Urinary bladder (tissue), 4 donors: ENCODE data around the gene SYP. TPM values are rescaled to one million over a fixed set of nuclear protein-coding genes. Genes with fewer than 3 reads are reported as not detected.

Experiments used
- DNase-seq: peaks from one replicate; pipeline ENCODE4 v3.0.0-alpha.2; 2015; ENCODE audit errors: extremely low spot score
- H3K27ac ChIP-seq: one replicate; pipeline ENCODE4 v1.5.1; 2013; ENCODE audit warnings: low read depth, mild to moderate bottlenecking, moderate library complexity
- H3K36me3 ChIP-seq: one replicate; pipeline ENCODE4 v1.6.1; 2013; ENCODE audit warnings: mild to moderate bottlenecking, moderate library complexity; ENCODE audit not compliant: insufficient read depth
- H3K4me1 ChIP-seq: one replicate; pipeline ENCODE4 v1.6.1; 2013; ENCODE audit warnings: mild to moderate bottlenecking, moderate library complexity; ENCODE audit not compliant: insufficient read depth
- H3K4me3 ChIP-seq: one replicate; pipeline ENCODE4 v1.5.1; 2013; ENCODE audit warnings: low read depth, low read length
- whole genome bisulfite sequencing: extraction: QIAGEN DNeasy Blood & Tissue Kit; methylation state at CpG from one replicate; pipeline ENCODE4 v1.1.7; 2013; 5-methylcytosine and 5-hydroxymethylcytosine counted together
- polyA plus RNA-seq: library from polyadenylated mRNA; stranded (reverse); fragments of 200-250 nt; gene quantifications from one replicate; pipeline ENCODE4 v1.2.3, GENCODE V29; 2013
- total RNA-seq: library from RNA; depleted of rRNA; stranded (reverse); fragments of >200 nt; gene quantifications from one replicate; pipeline ENCODE4 v1.2.3, GENCODE V29; 2014
- donor health status: healthy with polysubstance abuse.
- donor health status: healthy.

SYP gene
- 4.7 TPM for total RNA-seq
- 8.3 TPM for polyA plus RNA-seq

GRCh38 chrX:49199906-49200771 lies at the start of gene SYP:
Gene SYP (minus strand): TSS chrX:49200193. CDS start chrX:49200186, 7 bp downstream.
- no peak within 1 kb of the TSS for H3K27ac ChIP-seq
- H3K4me1 ChIP-seq, result no peaks in the 10 kb centered on the region
- peak; percentile 43 for DNase-seq
- peak within 1 kb of the TSS; percentile 10 for H3K4me3 ChIP-seq
- H3K36me3 ChIP-seq, result no peaks in the 10 kb centered on the region
- WGBS, result under 1% methylated on average over 59 of the region's 61 CpGs

- no peak overlapping the region for H3K4me3 ChIP-seq
- no peaks in the 10 kb centered on the region for H3K4me1 ChIP-seq
- no peak overlapping the region for H3K27ac ChIP-seq
- H3K36me3 ChIP-seq, result peaks cover 5% of the 10 kb centered on the region
- DNase-seq, result no peak
- WGBS, result 89% methylated on average over 9 of the region's 9 CpGs
Observed at GRCh38 chrX:49249616-49250015, 49.6 kb upstream of the SYP start.

DNA sequence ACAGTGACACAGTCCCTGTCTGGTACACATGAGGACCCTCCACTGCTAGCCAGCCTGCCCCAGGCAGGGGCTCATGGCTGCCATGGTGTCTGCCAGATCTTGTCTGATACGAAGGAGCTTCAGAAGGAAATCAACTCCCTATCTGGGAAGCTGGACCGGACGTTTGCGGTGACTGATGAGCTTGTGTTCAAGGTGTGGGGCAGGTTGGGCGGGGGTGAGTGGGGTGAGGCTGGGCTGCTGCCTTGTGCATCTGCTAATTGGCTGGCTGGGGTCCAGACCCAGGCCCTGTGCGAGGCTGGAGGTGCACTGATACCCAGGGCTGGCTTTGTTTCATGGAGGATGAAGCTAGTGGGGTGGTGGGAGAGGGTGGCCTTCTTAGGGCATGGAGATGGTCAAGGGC lies 49.1 kb upstream of the SYP start:
- Histone ChIP-seq H3K27ac (no peak overlapping the region), H3K4me1 (no peaks in the 10 kb centered on the region), H3K4me3 (no peak overlapping the region), H3K36me3 (peaks cover 5% of the 10 kb centered on the region)
- no peak for DNase-seq
- 90% methylated on average over 6 of the region's 6 CpGs for WGBS

DNA sequence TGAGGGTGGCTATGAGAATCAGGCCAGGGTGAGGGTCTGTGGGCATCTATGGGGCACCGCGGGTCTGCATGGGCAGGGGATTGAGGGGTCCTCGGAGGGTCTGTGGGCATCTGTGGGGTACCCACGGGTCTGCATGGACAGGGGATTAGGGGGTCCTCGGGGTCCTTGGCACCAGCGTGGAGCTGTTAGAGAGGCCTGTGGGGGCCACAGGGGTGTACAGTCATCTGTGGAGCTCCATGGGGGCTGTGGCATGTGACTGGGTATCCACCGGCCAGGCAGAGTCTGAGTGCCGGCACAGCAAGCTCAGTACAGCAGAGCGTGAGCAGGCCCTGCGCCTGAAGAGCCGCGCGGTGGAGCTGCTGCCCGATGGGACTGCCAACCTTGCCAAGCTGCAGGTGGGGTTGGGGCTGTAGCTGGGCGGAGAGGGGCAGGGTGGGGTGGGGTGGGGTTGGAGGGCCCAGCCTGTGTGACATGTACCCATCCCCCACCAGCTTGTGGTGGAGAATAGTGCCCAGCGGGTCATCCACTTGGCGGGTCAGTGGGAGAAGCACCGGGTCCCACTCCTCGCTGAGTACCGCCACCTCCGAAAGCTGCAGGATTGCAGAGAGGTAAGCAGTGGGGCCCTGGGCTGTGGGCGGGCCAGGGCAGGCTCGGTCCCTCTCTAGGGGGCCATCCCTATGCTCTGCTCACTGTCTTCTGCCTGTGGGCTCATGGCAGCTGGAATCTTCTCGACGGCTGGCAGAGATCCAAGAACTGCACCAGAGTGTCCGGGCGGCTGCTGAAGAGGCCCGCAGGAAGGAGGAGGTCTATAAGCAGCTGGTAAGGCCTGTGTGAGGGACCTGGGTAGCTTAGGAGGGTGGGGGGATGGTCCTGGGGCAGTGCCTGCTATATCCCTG lies 48.2 kb upstream of the SYP start:
- 79% methylated on average over 28 of the region's 28 CpGs for WGBS
- Histone ChIP-seq H3K4me1 (no peaks in the 10 kb centered on the region), H3K27ac (no peak overlapping the region), H3K36me3 (peaks cover 5% of the 10 kb centered on the region), H3K4me3 (no peak overlapping the region)
- no peak for DNase-seq

GRCh38 chrX:49247346-49247745 lies 47.4 kb upstream of the SYP start:
- 96% methylated on average over 11 of the region's 11 CpGs for WGBS
- Histone ChIP-seq H3K36me3 (peaks cover 5% of the 10 kb centered on the region), H3K4me1 (no peaks in the 10 kb centered on the region), H3K27ac (no peak overlapping the region), H3K4me3 (no peak overlapping the region)
- DNase-seq, result no peak

GRCh38 chrX:49246541-49246940 lies 46.5 kb upstream of the SYP start:
- no peaks in the 10 kb centered on the region for H3K4me1 ChIP-seq
- H3K27ac ChIP-seq, result no peak overlapping the region
- DNase-seq, result no peak
- 95% methylated on average over 10 of the region's 10 CpGs for WGBS
- peaks cover 5% of the 10 kb centered on the region for H3K36me3 ChIP-seq
- H3K4me3 ChIP-seq, result no peak overlapping the region

GRCh38 chrX:49244207-49244606 lies 44.2 kb upstream of the SYP start:
- no peak overlapping the region for H3K4me3 ChIP-seq
- 93% methylated on average over 2 of the region's 2 CpGs for WGBS
- no peak overlapping the region for H3K27ac ChIP-seq
- peaks cover 5% of the 10 kb centered on the region for H3K36me3 ChIP-seq
- no peak for DNase-seq
- H3K4me1 ChIP-seq, result no peaks in the 10 kb centered on the region

DNA sequence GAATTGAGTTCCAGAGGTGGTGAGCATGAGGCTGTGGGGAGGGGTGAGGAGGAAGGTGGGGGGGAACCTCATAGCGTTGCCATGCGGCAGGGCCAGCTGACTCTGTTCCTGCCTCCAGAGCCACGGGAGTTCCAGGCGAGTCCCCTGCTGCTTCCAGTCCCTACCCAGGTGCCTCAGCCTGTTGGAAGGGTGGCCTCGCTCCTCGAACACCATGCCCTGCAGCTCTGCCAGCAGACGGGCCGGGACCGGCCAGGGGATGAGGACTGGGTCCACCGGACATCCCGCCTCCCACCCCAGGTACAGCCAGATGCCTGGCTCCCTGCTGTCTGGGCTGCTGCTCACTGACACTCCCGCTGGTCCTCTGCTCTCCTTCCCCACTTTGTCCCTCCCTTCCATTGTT lies 43.2 kb upstream of the SYP start:
- peaks cover 5% of the 10 kb centered on the region for H3K36me3 ChIP-seq
- 93% methylated on average over 12 of the region's 12 CpGs for WGBS
- H3K4me3 ChIP-seq, result no peak overlapping the region
- no peak overlapping the region for H3K27ac ChIP-seq
- no peak for DNase-seq
- H3K4me1 ChIP-seq, result no peaks in the 10 kb centered on the region

DNA sequence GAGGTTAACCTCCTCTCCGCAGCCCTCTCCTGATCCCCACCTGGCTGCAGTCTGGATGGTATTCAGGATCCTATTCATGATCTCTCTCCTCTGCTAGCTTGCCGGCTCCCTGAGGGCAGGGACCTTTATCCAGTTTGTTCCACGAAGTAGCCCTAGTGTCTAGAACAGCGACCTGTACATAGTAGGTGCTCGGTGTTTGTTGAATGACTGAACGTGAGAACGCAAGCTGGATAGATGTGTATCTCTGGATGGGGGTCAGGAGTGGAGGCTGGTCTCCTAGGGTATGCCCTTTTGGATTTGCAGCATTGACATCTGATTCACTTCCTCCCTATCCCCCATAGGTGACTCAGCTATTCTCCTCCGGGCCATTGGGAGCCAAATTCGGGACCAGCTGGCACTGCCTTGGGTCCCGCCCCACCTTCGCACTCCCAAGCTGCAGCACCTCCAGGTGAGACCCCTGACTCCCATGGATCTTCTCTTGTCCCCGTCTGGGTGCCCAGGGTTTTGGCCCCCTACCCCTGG lies 42.6 kb upstream of the SYP start:
- DNase-seq, result no peak
- H3K36me3 ChIP-seq, result peaks cover 5% of the 10 kb centered on the region
- H3K27ac ChIP-seq, result no peak overlapping the region
- H3K4me3 ChIP-seq, result no peak overlapping the region
- 91% methylated on average over 12 of the region's 12 CpGs for WGBS
- no peaks in the 10 kb centered on the region for H3K4me1 ChIP-seq

- no peaks in the 10 kb centered on the region for H3K4me1 ChIP-seq
- no peak overlapping the region for H3K4me3 ChIP-seq
- no peaks in the 10 kb centered on the region for H3K36me3 ChIP-seq
- H3K27ac ChIP-seq, result no peak overlapping the region
- DNase-seq, result no peak
- WGBS, result 83% methylated on average over 7 of the region's 7 CpGs
Observed at GRCh38 chrX:49238735-49239134, 38.7 kb upstream of the SYP start.

- no peaks in the 10 kb centered on the region for H3K36me3 ChIP-seq
- H3K27ac ChIP-seq, result no peak overlapping the region
- no peak for DNase-seq
- WGBS, result 82% methylated on average over 9 of the region's 9 CpGs
- no peak overlapping the region for H3K4me3 ChIP-seq
- H3K4me1 ChIP-seq, result no peaks in the 10 kb centered on the region
Observed at GRCh38 chrX:49237060-49237459, 37.1 kb upstream of the SYP start.

DNA sequence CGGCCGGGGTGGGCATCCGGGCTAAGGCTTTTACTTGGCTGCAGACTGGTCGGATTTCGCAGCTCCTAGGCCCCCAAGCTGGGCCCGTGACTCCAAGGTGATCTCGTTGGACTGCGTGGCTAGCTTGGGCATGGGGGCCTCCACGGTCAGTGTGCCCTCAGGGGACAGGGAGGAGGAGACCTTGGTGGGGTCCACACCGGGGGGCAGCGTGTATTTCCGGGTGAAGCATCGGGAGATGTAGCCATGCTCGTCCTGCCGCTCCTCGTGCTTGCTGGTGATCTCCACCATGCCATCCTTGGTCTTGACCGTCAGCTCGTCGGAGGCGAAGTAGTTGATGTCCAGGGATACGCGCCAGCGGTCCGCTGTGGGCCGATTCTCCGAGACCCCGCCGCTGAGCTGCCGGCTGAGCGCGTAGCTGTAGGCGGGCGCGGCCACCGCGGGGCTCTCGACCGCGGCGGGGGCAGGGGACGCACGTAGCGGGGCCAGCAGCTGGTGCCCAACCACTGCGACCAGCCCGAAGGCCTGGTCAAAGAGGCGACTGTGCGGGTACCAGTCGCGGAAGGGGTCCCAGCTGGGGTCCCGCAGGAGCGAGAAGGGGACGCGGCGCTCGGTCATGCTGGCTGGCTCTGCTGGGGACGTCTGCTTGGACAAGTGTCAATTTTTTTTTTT lies 34.0 kb upstream of the SYP start:
- DNase-seq, result no peak
- no peak overlapping the region for H3K4me3 ChIP-seq
- 32% methylated on average over 56 of the region's 56 CpGs for WGBS
- no peaks in the 10 kb centered on the region for H3K36me3 ChIP-seq
- H3K4me1 ChIP-seq, result no peaks in the 10 kb centered on the region
- H3K27ac ChIP-seq, result no peak overlapping the region

GRCh38 chrX:49233176-49233575 lies 33.2 kb upstream of the SYP start, which contains the start of gene CACNA1F:
Gene CACNA1F (minus strand): TSS chrX:49233340. CDS start chrX:49233309, 31 bp downstream.
- Histone ChIP-seq H3K27ac (no peak within 1 kb of the TSS), H3K4me3 (no peak within 1 kb of the TSS), H3K4me1 (no peaks in the 10 kb centered on the region), H3K36me3 (no peaks in the 10 kb centered on the region)
- 79% methylated on average over 9 of the region's 9 CpGs for WGBS
- DNase-seq, result no peak
